GM12864 (cell line): ENCODE measurements around the gene NSUN6.
A peak's percentile ranks its signal among the peaks of the same experiment; 100 is the strongest.

Experiments
- DNase-seq: peaks from one replicate; pipeline ENCODE4 v3.0.0-alpha.2; 2011; ENCODE audit warnings: low read depth
- H3K4me3 ChIP-seq: 2 replicates; pipeline ENCODE4 v1.5.1; 2011; ENCODE audit warnings: mild to moderate bottlenecking, low read depth, low read length, control low read depth
- TF ChIP-seq, protein P1 (sequence below): IDR thresholded peaks from 2 replicates; pipeline ENCODE4 v1.5.1; 2011; ENCODE audit warnings: low read depth, mild to moderate bottlenecking, moderate library complexity, low read length, control low read depth, inconsistent platforms; ENCODE audit errors: missing control alignments

Gene NSUN6, protein sequence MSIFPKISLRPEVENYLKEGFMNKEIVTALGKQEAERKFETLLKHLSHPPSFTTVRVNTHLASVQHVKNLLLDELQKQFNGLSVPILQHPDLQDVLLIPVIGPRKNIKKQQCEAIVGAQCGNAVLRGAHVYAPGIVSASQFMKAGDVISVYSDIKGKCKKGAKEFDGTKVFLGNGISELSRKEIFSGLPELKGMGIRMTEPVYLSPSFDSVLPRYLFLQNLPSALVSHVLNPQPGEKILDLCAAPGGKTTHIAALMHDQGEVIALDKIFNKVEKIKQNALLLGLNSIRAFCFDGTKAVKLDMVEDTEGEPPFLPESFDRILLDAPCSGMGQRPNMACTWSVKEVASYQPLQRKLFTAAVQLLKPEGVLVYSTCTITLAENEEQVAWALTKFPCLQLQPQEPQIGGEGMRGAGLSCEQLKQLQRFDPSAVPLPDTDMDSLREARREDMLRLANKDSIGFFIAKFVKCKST

DNA sequence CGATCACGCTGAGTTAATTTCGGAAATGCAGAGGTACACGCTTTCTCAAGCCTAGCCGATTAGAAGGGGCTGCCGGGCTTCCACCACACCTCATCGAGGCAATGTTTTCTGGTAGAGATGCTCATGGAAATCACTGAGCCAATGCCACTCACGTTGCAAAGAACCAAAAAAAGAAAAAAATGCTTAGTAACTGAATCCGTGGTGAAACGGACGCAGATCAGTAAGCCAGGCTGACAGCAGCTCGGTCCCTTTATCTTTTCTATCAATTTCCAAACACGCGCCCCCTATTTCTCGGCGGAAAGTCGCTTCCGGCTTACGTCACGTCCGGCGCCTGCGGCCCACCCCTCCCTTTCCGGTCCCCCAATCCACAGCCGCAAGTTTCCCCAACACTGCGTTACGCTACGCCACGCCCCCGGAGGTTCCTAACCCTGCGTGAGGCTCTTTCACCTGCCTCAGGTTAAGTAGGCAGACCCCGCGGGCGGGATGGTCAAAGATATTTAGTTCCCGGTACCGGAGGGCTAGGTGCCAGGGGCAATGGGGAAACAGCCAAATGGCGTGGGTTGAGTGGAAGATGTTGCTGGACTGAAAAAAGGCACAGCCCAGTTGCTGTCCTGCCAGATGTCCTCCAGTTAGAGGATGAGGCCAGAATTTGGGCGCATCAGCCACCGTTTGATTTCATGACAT lies at the start of gene NSUN6:
Gene NSUN6 (minus strand): TSS at position 264 of the 684 bp plus-strand sequence. CDS start 384 bp downstream, outside the sequence.
- TF ChIP-seq, protein P1, sequence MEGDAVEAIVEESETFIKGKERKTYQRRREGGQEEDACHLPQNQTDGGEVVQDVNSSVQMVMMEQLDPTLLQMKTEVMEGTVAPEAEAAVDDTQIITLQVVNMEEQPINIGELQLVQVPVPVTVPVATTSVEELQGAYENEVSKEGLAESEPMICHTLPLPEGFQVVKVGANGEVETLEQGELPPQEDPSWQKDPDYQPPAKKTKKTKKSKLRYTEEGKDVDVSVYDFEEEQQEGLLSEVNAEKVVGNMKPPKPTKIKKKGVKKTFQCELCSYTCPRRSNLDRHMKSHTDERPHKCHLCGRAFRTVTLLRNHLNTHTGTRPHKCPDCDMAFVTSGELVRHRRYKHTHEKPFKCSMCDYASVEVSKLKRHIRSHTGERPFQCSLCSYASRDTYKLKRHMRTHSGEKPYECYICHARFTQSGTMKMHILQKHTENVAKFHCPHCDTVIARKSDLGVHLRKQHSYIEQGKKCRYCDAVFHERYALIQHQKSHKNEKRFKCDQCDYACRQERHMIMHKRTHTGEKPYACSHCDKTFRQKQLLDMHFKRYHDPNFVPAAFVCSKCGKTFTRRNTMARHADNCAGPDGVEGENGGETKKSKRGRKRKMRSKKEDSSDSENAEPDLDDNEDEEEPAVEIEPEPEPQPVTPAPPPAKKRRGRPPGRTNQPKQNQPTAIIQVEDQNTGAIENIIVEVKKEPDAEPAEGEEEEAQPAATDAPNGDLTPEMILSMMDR, result peak; percentile 10
- peak within 1 kb of the TSS; percentile 84 for H3K4me3 ChIP-seq
- DNase-seq, result peak; percentile 75

DNA sequence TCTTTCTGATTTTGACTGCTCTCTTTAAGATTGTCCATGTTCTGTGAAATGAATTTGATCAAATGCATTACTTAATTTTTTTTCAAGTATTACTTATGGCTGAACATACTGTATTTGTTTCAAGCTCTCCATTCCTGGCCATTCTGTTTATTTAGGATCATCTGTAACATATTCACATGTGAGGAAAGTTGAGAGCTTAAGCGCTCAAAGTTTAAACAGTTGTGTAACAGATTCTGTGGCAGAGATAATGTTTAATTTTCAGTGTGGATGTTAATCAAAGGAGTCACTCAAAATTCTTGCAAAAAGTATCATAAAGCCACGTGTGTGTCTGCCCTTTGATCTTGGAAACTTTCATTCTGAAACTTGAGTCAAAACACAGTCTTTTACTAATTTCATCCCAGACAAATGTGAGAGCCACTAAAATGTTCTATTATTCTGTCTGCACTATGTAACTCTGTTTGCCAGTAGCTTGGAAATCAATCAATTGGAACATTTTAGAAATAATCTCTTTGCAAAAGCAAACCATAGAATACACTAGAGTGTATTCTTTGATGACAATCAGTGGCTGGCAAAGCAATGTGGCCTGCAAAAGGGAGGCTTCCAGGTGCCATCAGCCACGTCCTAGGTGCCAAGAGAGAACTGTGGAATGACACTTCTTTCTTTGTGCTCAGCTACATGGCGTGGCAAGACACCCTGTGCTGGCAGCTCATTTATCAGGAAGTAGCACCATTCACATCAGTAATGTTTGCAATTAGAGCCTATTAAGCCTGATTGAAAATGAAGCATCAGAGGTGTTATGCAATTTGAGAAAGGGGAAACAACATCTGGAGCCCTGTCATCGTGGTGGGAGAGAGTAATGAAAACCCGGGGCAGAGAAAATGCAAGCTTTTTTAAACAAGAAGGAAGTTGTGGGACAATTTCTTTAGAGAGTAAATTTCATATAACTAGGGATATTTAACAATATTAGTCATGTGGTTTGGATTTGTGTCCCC lies 48.8 kb upstream of the NSUN6 start:
- H3K4me3 ChIP-seq, result no peak overlapping the region
- TF ChIP-seq, protein P1, result no peak
- no peak for DNase-seq

DNA sequence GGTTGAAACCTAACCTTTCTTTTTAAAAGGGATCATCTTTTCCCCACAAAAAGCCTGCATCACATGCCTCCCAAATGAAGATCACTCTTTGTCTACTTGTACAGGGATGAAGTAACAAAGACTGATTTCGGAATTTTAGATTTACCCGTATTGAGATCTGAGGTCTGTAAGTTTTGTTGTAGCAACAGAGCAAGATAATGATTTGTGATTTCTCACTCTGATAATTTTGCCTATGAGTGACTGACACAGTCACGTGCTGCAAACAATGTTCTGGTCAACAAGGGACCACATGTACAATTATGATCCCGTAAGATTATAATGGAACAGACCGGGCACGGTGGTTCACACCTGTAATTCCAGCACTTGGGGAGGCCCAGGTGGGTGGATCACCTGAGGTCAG lies 39.2 kb upstream of the NSUN6 start:
- H3K4me3 ChIP-seq, result no peak overlapping the region
- TF ChIP-seq, protein P1, result no peak
- no peak for DNase-seq

DNA sequence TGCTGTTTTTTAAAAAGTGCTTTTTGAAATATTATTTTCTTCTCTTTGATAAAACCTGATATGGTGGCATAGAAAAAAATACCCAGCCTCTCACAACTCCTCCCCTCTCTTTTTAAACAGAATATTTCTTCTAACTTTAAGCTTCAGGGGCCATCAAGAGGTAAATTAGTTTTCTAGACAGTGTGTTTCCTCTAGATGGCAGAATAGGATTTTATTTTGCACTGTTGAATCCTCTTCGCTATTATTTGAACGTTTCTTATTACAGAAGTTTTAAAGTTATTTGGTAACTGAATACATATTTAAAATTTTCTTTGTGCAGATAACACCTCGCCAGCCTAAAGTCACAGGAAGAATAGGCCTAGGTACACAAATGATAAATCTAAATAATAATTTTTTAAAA lies 38.1 kb upstream of the NSUN6 start:
- no peak overlapping the region for H3K4me3 ChIP-seq
- DNase-seq, result no peak
- TF ChIP-seq, protein P1, result no peak

DNA sequence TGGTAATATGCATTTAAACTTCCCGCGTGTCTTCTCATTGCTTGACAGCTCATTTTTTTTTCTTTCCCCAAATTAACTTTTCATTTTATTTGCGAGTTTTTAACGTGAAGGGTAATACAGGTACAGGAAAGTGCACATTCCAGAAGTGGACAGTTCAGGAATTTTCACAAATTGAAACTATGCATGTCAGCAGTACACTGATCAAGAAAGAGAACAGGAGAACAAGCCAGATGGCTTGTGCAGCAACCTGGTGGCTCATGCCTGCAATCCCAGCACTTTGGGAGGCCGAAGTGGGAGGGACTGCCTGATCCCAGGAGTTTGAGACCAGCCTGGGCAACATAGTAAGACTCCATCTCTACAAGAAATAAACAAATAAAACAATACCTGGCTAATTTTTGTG lies 36.3 kb upstream of the NSUN6 start:
- DNase-seq, result no peak
- no peak overlapping the region for H3K4me3 ChIP-seq
- TF ChIP-seq, protein P1, result no peak

DNA sequence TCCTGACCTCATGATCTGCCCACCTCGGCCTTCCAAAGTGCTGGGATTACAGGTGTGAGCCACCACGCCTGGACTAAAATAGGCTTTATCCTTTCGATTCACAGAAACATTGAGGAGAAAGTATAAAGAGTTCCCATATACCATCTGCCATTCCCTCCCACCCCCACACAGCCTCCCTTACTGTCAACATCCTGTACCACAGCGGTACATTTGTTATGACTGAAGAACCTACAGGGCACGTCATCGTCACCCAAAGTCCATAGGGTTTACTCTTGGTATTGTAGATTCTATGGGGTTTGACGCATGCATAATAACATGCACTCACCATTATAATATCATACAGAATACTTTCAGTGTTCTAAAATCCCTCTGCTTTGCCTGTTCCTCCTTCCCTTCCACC lies 35.8 kb upstream of the NSUN6 start:
- no peak for DNase-seq
- TF ChIP-seq, protein P1, result no peak
- no peak overlapping the region for H3K4me3 ChIP-seq
